ENCODE data around the gene TEX11.
"Not testable (repeated sequence)": the region's sequence is repeated elsewhere in the genome, so short reads cannot be mapped to it uniquely, and the experiment has no call there.

The TEX11 gene

GRCh38 chrX:70720721-70721120, 187.8 kb downstream of the TEX11 start:
- Histone ChIP-seq H3K36me3 (replicated peaks) (no peaks in the 10 kb centered on the region), H3K27ac (no peak overlapping the region), H3K27me3 (replicated peaks) (no peaks in the 10 kb centered on the region), H3K4me3 (ENCODE audit: low read depth, low read length) (no peak overlapping the region)
- in situ Hi-C loops (cut with HindIII; ENCODE audit: low pct_ligation_motif_present, low sequenced_read_pairs), result no loop called here
- no peak for TF ChIP-seq CTCF (IDR thresholded peaks at IDR 0.05; ENCODE audit: low read depth, low read length, missing control alignments)
- no peak for DNase-seq

GRCh38 chrX:70711336-70711735, 197.2 kb downstream of the TEX11 start:
- H3K27me3 ChIP-seq (replicated peaks); H3K36me3 ChIP-seq (replicated peaks); in situ Hi-C loops (cut with HindIII; ENCODE audit: low pct_ligation_motif_present, low sequenced_read_pairs); DNase-seq; H3K4me3 ChIP-seq (ENCODE audit: low read depth, low read length); H3K27ac ChIP-seq: not testable (repeated sequence)

GRCh38 chrX:70694339-70695122, 214.0 kb downstream of the TEX11 start:
- Histone ChIP-seq H3K4me3 (ENCODE audit: low read depth, low read length) (no peak overlapping the region), H3K36me3 (replicated peaks) (no peaks in the 10 kb centered on the region), H3K27me3 (replicated peaks) (no peaks in the 10 kb centered on the region), H3K27ac (no peak overlapping the region)
- no peak for DNase-seq
- in situ Hi-C loops (cut with HindIII; ENCODE audit: low pct_ligation_motif_present, low sequenced_read_pairs), result no loop called here
- no peak for TF ChIP-seq CTCF (IDR thresholded peaks at IDR 0.05; ENCODE audit: low read depth, low read length, missing control alignments)

GRCh38 chrX:70679455-70679854, 229.1 kb downstream of the TEX11 start:
- H3K36me3 ChIP-seq (replicated peaks); H3K4me3 ChIP-seq (ENCODE audit: low read depth, low read length); H3K27me3 ChIP-seq (replicated peaks); DNase-seq; H3K27ac ChIP-seq; in situ Hi-C loops (cut with HindIII; ENCODE audit: low pct_ligation_motif_present, low sequenced_read_pairs): not testable (repeated sequence)

GRCh38 chrX:70675284-70675683, 233.2 kb downstream of the TEX11 start:
- Histone ChIP-seq H3K4me3 (ENCODE audit: low read depth, low read length) (no peak overlapping the region), H3K27ac (no peak overlapping the region), H3K36me3 (replicated peaks) (no peaks in the 10 kb centered on the region), H3K27me3 (replicated peaks) (no peaks in the 10 kb centered on the region)
- in situ Hi-C loops (cut with HindIII; ENCODE audit: low pct_ligation_motif_present, low sequenced_read_pairs), result no loop called here
- no peak for DNase-seq
- no peak for TF ChIP-seq CTCF (IDR thresholded peaks at IDR 0.05; ENCODE audit: low read depth, low read length, missing control alignments)

GRCh38 chrX:70672326-70672725, 236.2 kb downstream of the TEX11 start:
- no peak for DNase-seq
- Histone ChIP-seq H3K27ac (no peak overlapping the region), H3K36me3 (replicated peaks) (no peaks in the 10 kb centered on the region), H3K27me3 (replicated peaks) (no peaks in the 10 kb centered on the region), H3K4me3 (ENCODE audit: low read depth, low read length) (no peak overlapping the region)
- no peak for TF ChIP-seq CTCF (IDR thresholded peaks at IDR 0.05; ENCODE audit: low read depth, low read length, missing control alignments)
- in situ Hi-C loops (cut with HindIII; ENCODE audit: low pct_ligation_motif_present, low sequenced_read_pairs), result no loop called here

GRCh38 chrX:70669120-70669519, 239.4 kb downstream of the TEX11 start:
- H3K27ac ChIP-seq, result no peak overlapping the region
- no peak for DNase-seq
- H3K4me3 ChIP-seq (ENCODE audit: low read depth, low read length), result no peak overlapping the region
- no peak for TF ChIP-seq CTCF (IDR thresholded peaks at IDR 0.05; ENCODE audit: low read depth, low read length, missing control alignments)
- H3K27me3 ChIP-seq (replicated peaks), result no peaks in the 10 kb centered on the region
- no peaks in the 10 kb centered on the region for H3K36me3 ChIP-seq (replicated peaks)
- in situ Hi-C loops (cut with HindIII; ENCODE audit: low pct_ligation_motif_present, low sequenced_read_pairs), result no loop called here
